Neutrophil (primary cell): ENCODE measurements around the gene IFNL1.
"Not testable (repeated sequence)": the region's sequence is repeated elsewhere in the genome, so short reads cannot be mapped to it uniquely, and the experiment has no call there.

Experiments
- H3K27ac ChIP-seq: fragments of 200-600 bp; sonication (generic); 2 replicates; pipeline ENCODE4 v1.5.1; 2016; ENCODE audit warnings: mild to moderate bottlenecking, moderate library complexity
- H3K27me3 ChIP-seq: fragments of 200-600 bp; sonication (generic); 2 replicates; pipeline ENCODE4 v1.6.0; 2016; ENCODE audit warnings: mild to moderate bottlenecking
- H3K36me3 ChIP-seq: fragments of 200-600 bp; sonication (generic); 2 replicates; pipeline ENCODE4 v1.5.1; 2017
- H3K4me1 ChIP-seq, 2 experiments: fragments of 200-600 bp in 1 of 2; sonication (generic) in 1 of 2; 1 replicate in 1 of 2; 2 replicates in 1 of 2; pipeline versions ENCODE4 v1.5.1 to v1.6.1; 2013 to 2016; ENCODE audit warnings: low read depth in 1 of 2, low read length in 1 of 2, mild to moderate bottlenecking in 1 of 2, moderate library complexity in 1 of 2; ENCODE audit not compliant: control insufficient read depth in 1 of 2, insufficient read depth in 1 of 2
- H3K4me3 ChIP-seq, 2 experiments: fragments of 200-600 bp in 1 of 2; sonication (generic) in 1 of 2; 1 replicate in 1 of 2; 2 replicates in 1 of 2; pipeline ENCODE4 v1.5.1; 2013 to 2016; ENCODE audit warnings: low read depth in 1 of 2, low read length in 1 of 2, mild to moderate bottlenecking in 1 of 2, moderate library complexity in 1 of 2
- H3K9me3 ChIP-seq: fragments of 200-600 bp; sonication (generic); 2 replicates; pipeline ENCODE4 v1.5.1; 2016
- TF ChIP-seq, protein P1 (sequence below): fragments of 200-600 bp; sonication (generic); IDR thresholded peaks from 2 replicates; pipeline ENCODE4 v1.5.1; 2016; ENCODE audit warnings: antibody characterized with exemption

IFNL1 gene

DNA sequence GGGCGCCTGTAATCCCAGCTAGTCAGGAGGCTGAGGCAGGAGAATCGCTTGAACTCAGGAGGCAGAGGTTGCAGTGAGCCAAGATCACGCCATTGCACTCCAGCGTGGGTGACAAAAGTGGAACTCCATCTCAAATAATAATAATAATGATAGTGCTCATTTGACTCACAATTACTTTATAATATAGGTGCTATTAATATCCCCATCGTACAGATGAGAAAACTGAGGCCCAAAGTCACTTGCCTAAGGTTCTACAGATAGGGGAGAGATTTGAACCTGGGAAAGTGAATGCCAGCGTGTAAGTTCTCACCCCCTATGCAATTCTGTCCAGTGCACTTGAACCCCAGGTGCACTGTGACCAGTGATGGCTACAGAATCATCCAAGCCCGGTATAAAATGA lies 33.7 kb downstream of the IFNL1 start:
- H3K9me3 ChIP-seq = peaks cover 3% of the 10 kb centered on the region
- no peaks in the 10 kb centered on the region for H3K27me3 ChIP-seq
- TF ChIP-seq, protein P1, sequence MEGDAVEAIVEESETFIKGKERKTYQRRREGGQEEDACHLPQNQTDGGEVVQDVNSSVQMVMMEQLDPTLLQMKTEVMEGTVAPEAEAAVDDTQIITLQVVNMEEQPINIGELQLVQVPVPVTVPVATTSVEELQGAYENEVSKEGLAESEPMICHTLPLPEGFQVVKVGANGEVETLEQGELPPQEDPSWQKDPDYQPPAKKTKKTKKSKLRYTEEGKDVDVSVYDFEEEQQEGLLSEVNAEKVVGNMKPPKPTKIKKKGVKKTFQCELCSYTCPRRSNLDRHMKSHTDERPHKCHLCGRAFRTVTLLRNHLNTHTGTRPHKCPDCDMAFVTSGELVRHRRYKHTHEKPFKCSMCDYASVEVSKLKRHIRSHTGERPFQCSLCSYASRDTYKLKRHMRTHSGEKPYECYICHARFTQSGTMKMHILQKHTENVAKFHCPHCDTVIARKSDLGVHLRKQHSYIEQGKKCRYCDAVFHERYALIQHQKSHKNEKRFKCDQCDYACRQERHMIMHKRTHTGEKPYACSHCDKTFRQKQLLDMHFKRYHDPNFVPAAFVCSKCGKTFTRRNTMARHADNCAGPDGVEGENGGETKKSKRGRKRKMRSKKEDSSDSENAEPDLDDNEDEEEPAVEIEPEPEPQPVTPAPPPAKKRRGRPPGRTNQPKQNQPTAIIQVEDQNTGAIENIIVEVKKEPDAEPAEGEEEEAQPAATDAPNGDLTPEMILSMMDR = no peak
- H3K4me3 ChIP-seq = peak overlapping the region in 1 of 2 experiments; percentile 1
- peak overlapping the region; percentile 74 for H3K27ac ChIP-seq
- peaks cover 80 to 87% of the 10 kb centered on the region in 2 experiments for H3K4me1 ChIP-seq
- peaks cover 82% of the 10 kb centered on the region for H3K36me3 ChIP-seq

DNA sequence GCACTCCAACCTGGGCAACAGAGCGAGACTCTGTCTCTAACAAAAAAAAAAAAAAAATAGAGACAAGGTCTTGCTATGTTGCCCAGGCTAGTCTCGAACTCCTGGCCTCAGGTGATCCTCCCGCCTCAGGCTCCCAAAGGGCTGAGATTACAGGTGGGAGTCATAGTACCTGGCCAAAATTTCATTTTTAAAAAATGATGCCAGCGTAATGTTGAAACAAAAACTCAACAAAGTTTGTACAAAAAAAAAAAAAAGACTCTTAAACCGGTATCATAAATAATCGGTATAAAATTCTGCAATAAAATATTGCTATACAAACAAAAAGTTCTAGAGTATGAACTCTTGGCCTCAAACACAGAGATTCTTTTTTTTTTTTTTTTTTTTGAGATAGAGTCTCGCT lies 36.1 kb downstream of the IFNL1 start:
- Histone ChIP-seq H3K4me1 (peaks cover 79 to 88% of the 10 kb centered on the region in 2 experiments), H3K36me3 (peaks cover 58% of the 10 kb centered on the region), H3K27me3 (no peaks in the 10 kb centered on the region), H3K9me3 (peaks cover 3% of the 10 kb centered on the region), H3K27ac (peak overlapping the region; percentile 100), H3K4me3 (peak overlapping the region; percentile 90 to 96)
- TF ChIP-seq, protein P1 = no peak

DNA sequence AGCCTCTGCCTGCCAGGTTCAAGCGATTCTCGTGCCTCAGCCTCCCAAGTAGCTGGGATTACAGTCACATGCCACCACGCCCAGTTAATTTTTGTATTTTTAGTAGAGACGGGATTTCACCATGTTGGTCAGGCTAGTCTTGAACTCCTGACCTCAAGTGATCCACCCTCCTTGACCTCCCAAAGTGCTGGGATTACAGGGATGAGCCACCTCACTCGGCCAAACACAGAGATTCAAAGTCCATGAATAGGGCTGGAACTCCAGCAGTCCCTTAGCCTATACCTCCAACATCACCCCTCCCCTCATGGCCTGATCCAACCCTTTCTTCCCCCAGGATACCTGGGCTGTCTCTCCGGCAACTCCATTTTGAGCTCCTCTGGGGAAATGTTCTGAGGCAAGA lies 36.5 kb downstream of the IFNL1 start:
- peak overlapping the region; percentile 100 for H3K27ac ChIP-seq
- H3K36me3 ChIP-seq = peaks cover 54% of the 10 kb centered on the region
- not testable (repeated sequence) for H3K9me3 ChIP-seq, H3K27me3 ChIP-seq
- peak overlapping the region; percentile 90 to 96 for H3K4me3 ChIP-seq
- peaks cover 79 to 88% of the 10 kb centered on the region in 2 experiments for H3K4me1 ChIP-seq

DNA sequence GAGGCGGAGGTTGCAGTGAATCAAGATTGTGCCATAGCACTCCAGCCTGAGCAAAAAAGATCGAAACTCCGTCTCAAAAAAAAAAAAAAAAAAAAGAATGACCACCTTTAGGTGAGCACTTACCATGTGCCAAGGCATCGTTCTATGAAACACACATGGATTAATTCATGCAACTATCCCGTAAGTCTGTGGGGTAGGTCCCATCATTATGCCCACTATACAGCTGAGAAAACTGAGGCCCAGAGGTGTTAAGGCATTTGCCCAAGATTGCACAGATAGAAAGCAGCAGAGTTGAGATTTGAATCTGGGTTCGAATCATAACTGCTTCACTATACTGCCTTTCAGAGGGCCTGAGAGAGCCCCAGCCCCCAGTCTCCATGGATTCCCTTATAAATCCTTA lies 37.3 kb downstream of the IFNL1 start:
- Histone ChIP-seq H3K36me3 (peaks cover 46% of the 10 kb centered on the region), H3K4me3 (peak overlapping the region; percentile 90 to 96), H3K4me1 (peaks cover 79 to 86% of the 10 kb centered on the region in 2 experiments), H3K27ac (peak overlapping the region; percentile 100), H3K9me3 (peaks cover 3% of the 10 kb centered on the region), H3K27me3 (no peaks in the 10 kb centered on the region)
- TF ChIP-seq, protein P1 = no peak

DNA sequence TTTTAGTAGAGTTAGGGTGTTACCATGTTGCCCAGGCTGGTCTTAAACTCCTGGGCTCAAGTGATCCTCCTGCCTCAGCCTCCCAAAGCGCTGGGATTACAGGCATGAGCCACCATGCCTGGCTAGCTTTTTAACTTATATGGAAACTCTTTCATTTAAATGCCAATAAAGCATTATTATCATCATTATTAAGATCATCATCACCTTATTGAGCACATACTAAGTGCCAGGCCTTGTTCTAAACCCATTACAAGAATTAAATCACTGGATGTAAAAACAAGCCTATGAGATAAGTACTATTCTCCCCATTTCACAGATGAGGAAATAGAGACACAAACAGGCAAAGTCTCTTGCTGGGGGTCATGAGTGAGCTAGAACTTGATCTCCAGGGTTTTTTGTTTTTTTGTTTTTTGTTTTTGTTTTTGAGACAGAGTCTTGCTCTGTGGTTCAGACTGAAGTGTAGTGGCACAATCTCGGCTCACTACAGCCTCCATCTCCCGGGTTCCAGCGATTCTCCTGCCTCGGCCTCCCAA lies 38.3 kb downstream of the IFNL1 start:
- Histone ChIP-seq H3K9me3 (peaks cover 3% of the 10 kb centered on the region), H3K4me3 (peak overlapping the region; percentile 90 to 96), H3K4me1 (peaks cover 79 to 86% of the 10 kb centered on the region in 2 experiments), H3K36me3 (peaks cover 36% of the 10 kb centered on the region), H3K27me3 (no peaks in the 10 kb centered on the region), H3K27ac (peak overlapping the region; percentile 100)
- TF ChIP-seq, protein P1 = no peak

DNA sequence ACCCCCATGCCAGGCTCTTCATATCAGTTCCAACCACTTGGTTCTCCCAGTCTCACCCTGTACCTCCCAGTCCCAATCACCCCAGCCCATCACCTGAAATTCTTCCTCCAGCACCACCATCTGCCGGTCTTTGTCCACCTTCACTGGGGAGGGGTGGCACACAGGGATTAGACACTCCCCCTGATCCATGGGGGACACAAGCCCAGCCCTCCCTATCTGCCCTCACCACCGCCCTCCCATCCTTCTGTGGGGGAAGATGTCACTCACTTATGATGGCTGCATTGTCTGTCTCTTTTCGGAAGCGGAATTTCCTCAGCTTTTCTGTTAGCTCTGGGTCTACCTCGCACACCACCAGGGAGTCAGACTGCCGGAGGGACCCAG lies 39.0 kb downstream of the IFNL1 start:
- no peaks in the 10 kb centered on the region for H3K27me3 ChIP-seq
- peaks cover 29% of the 10 kb centered on the region for H3K36me3 ChIP-seq
- TF ChIP-seq, protein P1 = no peak
- H3K27ac ChIP-seq = peak overlapping the region; percentile 100
- H3K4me3 ChIP-seq = peak overlapping the region; percentile 90 to 96
- H3K9me3 ChIP-seq = peaks cover 3% of the 10 kb centered on the region
- H3K4me1 ChIP-seq = peaks cover 79 to 86% of the 10 kb centered on the region in 2 experiments
